Spinal cord (tissue), 10 donors: ENCODE measurements around the gene SND1. TPM values are rescaled to one million over a fixed set of nuclear protein-coding genes. Genes with fewer than 3 reads are reported as not detected.
"Not testable (repeated sequence)": the region's sequence is repeated elsewhere in the genome, so short reads cannot be mapped to it uniquely, and the experiment has no call there.

ENCODE experiments used
- DNase-seq, 6 donors: peaks; one replicate each; pipeline versions ENCODE4 v3.0.0 to v3.0.0-alpha.2; 2013 to 2015; ENCODE audit warnings: low spot score in 6 of 6, low read depth in 4 of 6
- H3K27ac ChIP-seq: one replicate; pipeline ENCODE4 v1.5.1; 2013; ENCODE audit warnings: low read depth, low read length, control low read depth
- H3K27me3 ChIP-seq: one replicate; pipeline ENCODE4 v1.6.1; 2013; ENCODE audit warnings: low read length; ENCODE audit not compliant: control insufficient read depth, insufficient read depth
- H3K36me3 ChIP-seq: one replicate; pipeline ENCODE4 v1.6.1; 2013; ENCODE audit warnings: low read length; ENCODE audit not compliant: control insufficient read depth, insufficient read depth
- H3K4me1 ChIP-seq: one replicate; pipeline ENCODE4 v1.6.1; 2013; ENCODE audit warnings: low read length; ENCODE audit not compliant: control insufficient read depth, insufficient read depth
- H3K4me3 ChIP-seq: one replicate; pipeline ENCODE4 v1.5.1; 2013; ENCODE audit warnings: low read depth, low read length, control low read depth
- H3K9me3 ChIP-seq: one replicate; pipeline ENCODE4 v1.6.1; 2013; ENCODE audit warnings: low read length; ENCODE audit not compliant: control insufficient read depth, insufficient read depth
- WGBS: methylation state at CpG from one replicate; pipeline ENCODE4 v1.1.5; 2013; ENCODE audit warnings: missing lambda C conversion rate; ENCODE audit not compliant: insufficient coverage; 5-methylcytosine and 5-hydroxymethylcytosine counted together
- polyA plus RNA-seq, 2 donors: library from polyadenylated mRNA; unstranded; fragments of 120-200 nt; gene quantifications; one replicate each; pipeline ENCODE4 v1.2.1, GENCODE V29; 2013; ENCODE audit not compliant: insufficient read length in 2 of 2
- total RNA-seq, 2 donors: library from RNA; depleted of rRNA in 1 of 2; stranded (reverse); fragments of 120-200 nt in 1 of 2; fragments of >200 nt in 1 of 2; gene quantifications; one replicate each; pipeline versions ENCODE4 v1.2.3 to v1.2.4, GENCODE V29; 2013 to 2014
- donor health status: healthy.

Gene SND1
- total and polyA plus RNA-seq, 4 donors = 72.1 to 125 (median 91.3) TPM

DNA sequence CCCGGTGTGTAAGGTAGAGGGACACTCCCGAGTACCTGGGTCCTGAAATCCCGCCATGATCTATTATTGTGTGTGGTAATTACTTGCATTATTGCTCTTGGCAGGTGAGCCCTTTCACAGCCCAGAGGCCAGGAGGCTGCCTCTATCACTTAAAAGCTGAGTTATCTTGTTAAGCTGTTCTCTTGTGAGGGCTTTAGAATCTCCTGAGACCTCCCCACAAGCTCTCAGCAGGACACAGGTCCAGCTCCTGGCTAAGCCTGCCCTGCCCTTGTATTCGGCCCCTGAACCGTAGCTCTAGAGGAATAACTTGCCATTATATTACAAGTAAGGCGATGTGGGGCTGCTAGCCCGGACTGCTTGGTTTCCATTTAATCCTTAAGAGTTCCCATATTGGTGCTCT lies 13.9 kb downstream of the SND1 start:
- no peaks in the 10 kb centered on the region for H3K9me3 ChIP-seq
- H3K36me3 ChIP-seq = peaks cover 4% of the 10 kb centered on the region
- H3K27ac ChIP-seq = no peak overlapping the region
- 41% methylated on average over 3 of the region's 7 CpGs for WGBS
- H3K27me3 ChIP-seq = no peaks in the 10 kb centered on the region
- no peak overlapping the region for H3K4me3 ChIP-seq
- no peak for DNase-seq
- peaks cover 3% of the 10 kb centered on the region for H3K4me1 ChIP-seq

DNA sequence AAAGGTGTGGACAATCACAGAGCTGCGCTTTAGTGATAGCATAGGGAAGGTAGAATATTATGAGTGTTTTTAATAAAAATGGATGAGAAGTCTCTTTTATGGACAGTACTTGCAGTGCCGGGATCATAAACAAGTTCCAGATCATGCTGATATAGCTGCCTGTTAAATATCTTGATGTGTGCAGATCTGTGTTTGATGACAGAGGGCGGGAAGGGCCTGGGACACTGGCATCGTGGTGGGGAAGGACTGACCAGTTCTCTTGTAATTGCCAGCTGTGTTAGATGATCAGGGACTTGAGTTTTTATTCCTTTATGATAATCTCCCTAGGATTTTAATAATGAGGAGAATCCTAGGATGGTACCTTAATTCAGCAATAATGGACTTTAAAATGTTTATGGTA lies 14.6 kb downstream of the SND1 start:
- WGBS = 85% methylated on average over 2 of the region's 4 CpGs
- H3K27me3 ChIP-seq = no peaks in the 10 kb centered on the region
- DNase-seq = no peak

DNA sequence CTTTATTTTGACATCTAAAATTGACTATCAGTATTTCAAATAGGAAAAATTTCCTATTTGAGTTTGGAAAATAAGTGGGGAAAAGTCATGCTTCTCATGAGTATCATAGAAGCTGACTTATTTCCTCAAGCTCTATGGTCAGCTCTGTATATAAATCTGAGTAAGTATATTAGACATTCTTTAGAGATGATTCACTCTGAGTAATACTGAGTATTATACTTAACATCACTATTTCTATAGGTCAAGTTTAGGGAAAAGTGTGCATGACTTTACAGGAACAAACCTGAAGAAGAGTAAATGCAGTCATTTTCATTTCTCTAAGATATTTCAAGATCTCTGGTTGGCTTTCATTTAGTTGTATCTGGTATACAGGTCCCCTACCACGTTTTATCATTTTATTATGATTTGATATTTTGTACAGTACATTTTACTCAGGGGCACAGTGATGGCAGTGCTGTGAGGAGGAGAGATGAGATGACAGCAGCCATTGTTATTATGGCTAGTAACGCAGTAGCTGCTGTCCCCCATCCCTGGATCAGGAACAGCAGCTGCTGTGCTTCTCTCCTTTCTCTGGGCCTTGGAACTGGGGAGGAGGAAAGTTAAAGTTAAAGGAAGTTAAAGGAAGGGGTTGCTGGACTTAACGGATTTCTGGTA lies 15.2 kb downstream of the SND1 start:
- H3K36me3 ChIP-seq = no peaks in the 10 kb centered on the region
- no peaks in the 10 kb centered on the region for H3K9me3 ChIP-seq
- no peak for DNase-seq
- no peak overlapping the region for H3K4me3 ChIP-seq
- no peak overlapping the region for H3K27ac ChIP-seq
- H3K4me1 ChIP-seq = peaks cover 3% of the 10 kb centered on the region
- no peaks in the 10 kb centered on the region for H3K27me3 ChIP-seq
- 55% methylated on average over 1 of the region's 3 CpGs for WGBS

More for the DNA sequence above, 14.6 kb downstream of the SND1 start:
- H3K4me1 ChIP-seq = peaks cover 3% of the 10 kb centered on the region
- no peak overlapping the region for H3K27ac ChIP-seq
- no peaks in the 10 kb centered on the region for H3K9me3 ChIP-seq
- H3K36me3 ChIP-seq = peaks cover 4% of the 10 kb centered on the region
- no peak overlapping the region for H3K4me3 ChIP-seq

DNA sequence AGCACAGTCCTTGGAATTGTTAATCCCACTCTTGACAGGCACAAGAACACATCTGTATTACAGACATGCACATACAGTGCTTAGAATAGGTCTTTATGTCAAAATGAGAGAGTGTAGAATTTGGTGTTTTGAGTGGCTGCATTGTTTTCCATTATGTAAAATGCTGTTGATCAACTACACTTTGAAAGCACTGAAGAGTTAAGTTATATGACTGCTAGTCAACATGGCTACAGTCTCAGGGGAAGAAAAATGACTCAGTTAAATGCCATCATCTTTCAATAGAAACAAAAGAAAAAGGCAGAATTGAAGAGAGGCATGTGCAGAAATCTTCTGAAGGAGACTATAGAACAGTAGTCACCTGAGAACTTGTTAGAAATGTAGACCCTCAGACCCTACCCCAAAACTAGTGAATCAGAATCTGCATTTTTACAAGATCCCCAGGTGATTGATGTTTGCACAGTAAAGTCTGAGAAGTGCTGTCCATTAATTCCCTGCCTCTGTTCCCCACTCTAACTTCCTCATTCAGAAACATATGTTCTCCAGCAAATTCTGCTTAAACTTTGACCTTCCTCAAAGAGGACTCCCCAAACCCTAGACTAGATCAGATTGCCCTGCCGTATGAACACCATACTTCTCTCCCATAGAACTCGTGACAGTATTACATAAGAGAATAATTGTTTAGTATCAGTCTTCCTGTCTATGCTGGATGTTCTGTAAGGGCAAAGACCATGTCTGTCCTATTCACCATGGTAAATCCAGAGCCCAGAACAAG lies 16.0 kb downstream of the SND1 start:
- Histone ChIP-seq H3K27me3 (no peaks in the 10 kb centered on the region), H3K4me1 (peaks cover 3% of the 10 kb centered on the region), H3K4me3 (no peak overlapping the region), H3K36me3 (no peaks in the 10 kb centered on the region), H3K9me3 (peaks cover 2% of the 10 kb centered on the region), H3K27ac (no peak overlapping the region)
- no CpG with 5 or more reads among the region's 2 CpGs for WGBS
- DNase-seq = no peak

DNA sequence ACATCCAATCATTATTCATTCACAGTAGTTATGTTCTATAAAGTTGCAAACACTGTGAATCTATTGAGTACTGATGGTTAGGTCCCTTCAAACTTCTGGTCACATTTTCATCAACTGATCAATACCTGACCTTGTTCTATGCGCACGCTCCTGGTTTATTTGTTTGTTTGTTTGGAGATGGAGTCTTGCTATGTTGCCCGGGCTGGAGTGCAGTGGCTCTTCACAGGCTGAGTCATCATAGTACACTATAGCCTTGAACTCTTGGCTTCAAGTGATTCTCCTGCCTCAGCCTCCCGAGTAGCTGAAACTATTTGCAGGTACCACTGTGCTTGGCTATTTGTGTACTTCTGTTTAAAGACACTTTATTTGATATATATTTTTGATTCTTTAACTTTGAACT lies 19.3 kb downstream of the SND1 start:
- Histone ChIP-seq H3K27me3 (no peaks in the 10 kb centered on the region), H3K9me3 (peaks cover 2% of the 10 kb centered on the region), H3K27ac (no peak overlapping the region), H3K4me1 (peaks cover 3% of the 10 kb centered on the region), H3K4me3 (no peak overlapping the region), H3K36me3 (no peaks in the 10 kb centered on the region)
- DNase-seq = no peak
- no CpG with 5 or more reads among the region's 4 CpGs for WGBS

DNA sequence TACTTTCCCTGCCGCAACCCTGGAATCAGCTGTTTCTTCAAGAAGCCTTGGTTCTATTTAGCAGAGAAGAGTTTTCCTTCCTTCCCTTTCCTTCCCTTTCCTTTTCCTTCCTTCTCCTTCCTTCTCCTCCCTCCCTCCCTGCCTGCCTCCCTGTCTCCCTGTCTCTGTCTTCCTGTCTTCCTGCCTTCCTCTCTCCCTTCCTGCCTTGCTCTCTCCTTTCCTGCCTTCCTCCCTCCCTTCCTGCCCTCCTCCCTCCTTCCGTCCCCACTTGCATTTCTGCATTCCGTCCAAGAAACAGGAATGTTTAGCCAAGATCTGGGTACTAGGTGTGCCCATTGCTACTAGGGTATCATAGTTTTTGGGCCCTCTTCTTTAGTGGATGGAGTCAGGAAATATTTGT lies 21.9 kb downstream of the SND1 start:
- H3K9me3 ChIP-seq = peaks cover 2% of the 10 kb centered on the region
- H3K4me1 ChIP-seq = peaks cover 6% of the 10 kb centered on the region
- H3K36me3 ChIP-seq = no peaks in the 10 kb centered on the region
- no peaks in the 10 kb centered on the region for H3K27me3 ChIP-seq
- 100% methylated on average over 1 of the region's 3 CpGs for WGBS
- no peak overlapping the region for H3K27ac ChIP-seq
- DNase-seq = no peak
- H3K4me3 ChIP-seq = no peak overlapping the region

DNA sequence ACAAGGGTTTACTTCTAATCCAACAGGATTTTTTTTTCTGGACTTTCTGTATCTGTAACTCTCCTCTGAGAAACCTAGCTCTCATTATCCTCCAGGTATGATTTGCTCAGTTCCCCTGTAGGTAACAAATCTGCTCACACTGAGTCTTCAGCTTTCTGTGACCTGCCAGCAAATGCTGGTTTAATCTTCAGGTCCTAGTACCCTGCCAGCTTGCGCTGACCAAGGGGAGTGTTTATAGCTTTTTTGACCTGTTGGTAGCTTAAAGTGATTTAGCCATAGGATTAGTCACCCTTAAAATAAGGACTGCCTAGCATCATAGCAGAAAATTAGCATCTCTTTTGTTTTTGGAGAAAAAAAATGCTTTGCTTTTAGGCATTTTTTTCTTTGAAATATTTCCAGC lies 22.4 kb downstream of the SND1 start:
- DNase-seq = no peak
- peaks cover 2% of the 10 kb centered on the region for H3K9me3 ChIP-seq
- WGBS = 100% methylated on average over 1 of the region's 1 CpG
- peaks cover 6% of the 10 kb centered on the region for H3K4me1 ChIP-seq
- H3K27ac ChIP-seq = no peak overlapping the region
- H3K4me3 ChIP-seq = no peak overlapping the region
- no peaks in the 10 kb centered on the region for H3K36me3 ChIP-seq
- H3K27me3 ChIP-seq = no peaks in the 10 kb centered on the region

DNA sequence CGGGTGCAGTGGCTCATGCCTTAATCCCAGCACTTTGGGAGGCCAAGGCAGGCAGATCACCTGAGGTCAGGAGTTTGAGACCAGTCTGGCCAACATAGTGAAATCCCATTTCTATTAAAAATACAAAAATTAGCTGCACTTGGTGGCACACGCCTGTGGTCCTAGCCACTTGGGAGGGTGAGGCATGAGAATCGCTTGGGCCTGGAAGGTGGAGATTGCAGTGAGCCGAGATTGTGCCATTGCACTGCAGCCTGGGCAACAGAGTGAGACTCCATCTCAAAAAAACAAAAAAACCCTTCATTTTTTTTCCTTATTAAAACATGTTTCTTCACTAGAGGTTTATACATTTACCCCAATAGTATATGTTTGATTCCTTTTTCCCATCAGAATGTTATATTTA lies 22.9 kb downstream of the SND1 start:
- H3K27me3 ChIP-seq, H3K4me1 ChIP-seq, H3K4me3 ChIP-seq, H3K36me3 ChIP-seq, H3K9me3 ChIP-seq, H3K27ac ChIP-seq, DNase-seq: not testable (repeated sequence)
- 90% methylated on average over 1 of the region's 4 CpGs for WGBS

DNA sequence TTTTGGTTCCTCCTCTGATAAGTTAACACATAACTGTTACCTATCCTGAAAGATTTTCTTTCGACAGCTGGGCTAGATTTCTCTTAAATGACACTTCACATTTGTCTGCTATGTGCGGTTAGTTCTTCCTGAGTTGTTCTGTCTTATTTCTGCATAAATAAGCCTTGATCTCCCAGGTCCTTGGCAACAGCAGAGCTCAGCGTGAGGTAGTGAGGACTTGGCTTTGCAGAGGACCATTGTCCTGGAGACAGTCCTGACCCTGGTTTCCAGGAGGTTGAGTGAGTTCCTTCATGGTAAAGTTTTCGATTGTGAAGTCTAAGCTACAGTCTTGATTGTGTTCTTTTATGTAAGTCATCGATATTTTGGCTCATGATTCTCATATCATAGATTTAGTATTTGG lies 23.7 kb downstream of the SND1 start:
- Histone ChIP-seq H3K27me3 (no peaks in the 10 kb centered on the region), H3K4me1 (peaks cover 6% of the 10 kb centered on the region), H3K27ac (no peak overlapping the region), H3K4me3 (no peak overlapping the region), H3K36me3 (no peaks in the 10 kb centered on the region), H3K9me3 (peaks cover 2% of the 10 kb centered on the region)
- 49% methylated on average over 2 of the region's 5 CpGs for WGBS
- DNase-seq = no peak
